ENCODE data around the gene CFAP57.

Gene CFAP57

DNA sequence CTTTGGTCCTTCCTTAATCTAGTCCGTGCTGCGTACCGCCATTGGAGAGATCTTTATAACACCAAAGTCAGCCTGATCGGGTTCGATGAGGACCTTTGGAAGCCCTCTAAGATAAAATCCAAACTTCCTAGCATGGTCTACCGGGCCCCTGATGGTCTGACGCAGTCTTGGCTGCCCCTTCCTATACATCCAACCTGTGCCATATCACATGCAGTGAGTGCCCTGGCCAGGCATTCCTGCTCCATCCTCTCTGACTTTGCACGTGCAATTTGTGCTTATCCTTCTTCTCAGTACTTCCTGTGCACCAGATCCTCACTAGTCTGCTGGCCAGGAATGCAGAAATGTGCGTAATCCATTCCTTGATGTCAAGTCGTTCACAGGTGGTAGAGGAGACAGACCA lies 45.6 kb downstream of the CFAP57 start:
- H3K9ac ChIP-seq: no peak overlapping the region
- H3K4me1 ChIP-seq (ENCODE audit: low read depth, poor library complexity, severe bottlenecking): no peaks in the 10 kb centered on the region
- H2AFZ ChIP-seq (ENCODE audit: low read depth): no peak overlapping the region
- TF ChIP-seq CTCF (conservative IDR thresholded peaks at IDR 0.05; ENCODE audit: low read depth, low read length): no peak
- no peak overlapping the region for H3K4me3 ChIP-seq (IDR thresholded peaks at IDR 0.05; ENCODE audit: insufficient read depth, low read depth, low read length)
- no peak overlapping the region for H3K27ac ChIP-seq
- no peaks in the 10 kb centered on the region for H3K27me3 ChIP-seq (ENCODE audit: insufficient read depth, low read depth)
- H3K79me2 ChIP-seq (ENCODE audit: insufficient read depth, low read depth): no peaks in the 10 kb centered on the region
- no peak overlapping the region for H3K4me2 ChIP-seq
- no peaks in the 10 kb centered on the region for H4K20me1 ChIP-seq (ENCODE audit: insufficient read depth)
- no peaks in the 10 kb centered on the region for H3K36me3 ChIP-seq (ENCODE audit: insufficient read depth)

DNA sequence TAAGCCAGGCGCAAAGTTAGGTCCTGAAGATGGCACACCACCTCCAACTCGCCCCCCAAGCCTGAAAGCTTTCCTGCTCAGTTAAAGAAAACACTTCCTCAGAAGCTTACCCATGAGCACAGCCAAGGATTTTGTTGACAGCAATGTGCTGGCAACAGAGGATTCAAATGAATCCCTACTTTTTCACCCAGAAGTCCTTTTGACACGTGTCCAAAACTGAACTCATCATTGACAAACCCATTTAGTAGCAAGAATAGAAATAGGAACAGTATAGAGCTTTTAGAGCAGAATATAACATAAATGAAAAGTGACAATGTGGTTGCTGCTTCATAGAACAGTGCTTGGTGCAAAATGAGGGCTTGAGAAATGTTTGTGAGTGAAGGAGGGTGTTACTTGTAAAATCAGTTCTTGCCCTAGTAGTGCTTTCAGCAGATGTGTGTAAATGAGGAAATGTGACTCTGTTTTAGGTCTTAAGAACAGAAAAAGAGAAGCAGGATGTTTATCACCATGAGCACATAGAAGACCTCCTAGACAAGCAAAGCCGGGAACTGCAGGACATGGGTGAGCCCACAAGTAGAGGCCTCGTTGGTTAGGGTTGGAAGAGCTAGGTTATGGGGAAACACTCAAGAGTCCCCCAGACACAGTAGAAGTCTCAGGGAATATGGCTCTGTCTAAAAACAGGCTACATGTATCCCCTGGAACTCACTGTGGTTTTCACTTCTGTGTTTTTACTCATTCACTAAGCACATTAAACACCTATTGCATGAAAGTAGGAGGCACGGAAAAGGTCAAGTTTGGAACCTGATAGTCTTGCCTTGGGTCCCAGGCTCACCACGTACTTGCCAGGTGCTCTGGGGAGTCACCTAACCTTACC lies 49.0 kb downstream of the CFAP57 start:
- no peaks in the 10 kb centered on the region for H3K4me1 ChIP-seq (ENCODE audit: low read depth, poor library complexity, severe bottlenecking)
- no peaks in the 10 kb centered on the region for H4K20me1 ChIP-seq (ENCODE audit: insufficient read depth)
- no peaks in the 10 kb centered on the region for H3K27me3 ChIP-seq (ENCODE audit: insufficient read depth, low read depth)
- no peaks in the 10 kb centered on the region for H3K36me3 ChIP-seq (ENCODE audit: insufficient read depth)
- H2AFZ ChIP-seq (ENCODE audit: low read depth): no peak overlapping the region
- H3K79me2 ChIP-seq (ENCODE audit: insufficient read depth, low read depth): no peaks in the 10 kb centered on the region
- no peak for TF ChIP-seq CTCF (conservative IDR thresholded peaks at IDR 0.05; ENCODE audit: low read depth, low read length)
- H3K27ac ChIP-seq: no peak overlapping the region
- H3K9ac ChIP-seq: no peak overlapping the region
- no peak overlapping the region for H3K4me3 ChIP-seq (IDR thresholded peaks at IDR 0.05; ENCODE audit: insufficient read depth, low read depth, low read length)
- H3K4me2 ChIP-seq: no peak overlapping the region

DNA sequence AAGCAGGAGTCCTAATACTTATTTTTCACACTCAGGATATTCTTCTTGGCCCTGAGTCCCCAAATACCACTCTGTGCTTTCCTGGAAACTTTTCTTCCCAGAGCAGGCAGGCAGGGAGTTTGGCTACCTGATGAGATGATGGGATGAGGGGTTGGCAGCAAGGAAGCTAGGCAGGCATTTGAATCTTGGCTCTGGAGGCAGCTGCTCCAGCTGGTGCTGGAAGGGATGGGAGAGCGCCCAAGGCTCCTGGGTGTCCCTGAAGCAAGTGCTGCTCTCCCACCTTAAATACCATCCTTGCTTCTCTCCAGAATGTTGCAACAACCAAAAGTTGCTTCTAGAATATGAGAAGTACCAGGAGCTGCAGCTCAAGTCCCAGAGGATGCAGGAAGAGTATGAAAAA lies 49.7 kb downstream of the CFAP57 start:
- H3K9ac ChIP-seq: no peak overlapping the region
- H2AFZ ChIP-seq (ENCODE audit: low read depth): no peak overlapping the region
- no peaks in the 10 kb centered on the region for H3K4me1 ChIP-seq (ENCODE audit: low read depth, poor library complexity, severe bottlenecking)
- H3K4me2 ChIP-seq: no peak overlapping the region
- no peaks in the 10 kb centered on the region for H4K20me1 ChIP-seq (ENCODE audit: insufficient read depth)
- H3K27ac ChIP-seq: no peak overlapping the region
- no peaks in the 10 kb centered on the region for H3K27me3 ChIP-seq (ENCODE audit: insufficient read depth, low read depth)
- H3K4me3 ChIP-seq (IDR thresholded peaks at IDR 0.05; ENCODE audit: insufficient read depth, low read depth, low read length): no peak overlapping the region
- no peaks in the 10 kb centered on the region for H3K36me3 ChIP-seq (ENCODE audit: insufficient read depth)
- H3K79me2 ChIP-seq (ENCODE audit: insufficient read depth, low read depth): no peaks in the 10 kb centered on the region
- no peak for TF ChIP-seq CTCF (conservative IDR thresholded peaks at IDR 0.05; ENCODE audit: low read depth, low read length)

DNA sequence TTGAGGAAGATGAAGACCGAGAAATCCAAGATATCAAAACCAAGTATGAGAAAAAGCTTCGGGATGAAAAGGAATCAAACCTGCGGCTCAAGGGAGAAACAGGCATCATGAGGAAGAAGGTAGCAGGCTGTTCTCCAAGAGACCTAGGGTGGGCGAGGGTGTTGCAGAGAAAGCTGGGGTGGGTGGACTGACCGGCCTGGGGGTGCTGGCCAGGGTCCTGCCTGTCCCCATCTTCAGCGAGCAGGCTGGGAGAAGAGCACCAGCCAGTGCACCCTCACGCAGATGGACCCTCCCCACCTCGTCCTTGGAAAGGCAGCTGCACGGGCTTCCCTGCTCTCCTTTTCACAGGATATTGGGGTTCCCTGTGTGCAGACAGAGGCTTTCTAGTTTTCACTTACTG lies 50.7 kb downstream of the CFAP57 start:
- no peak overlapping the region for H3K4me3 ChIP-seq (IDR thresholded peaks at IDR 0.05; ENCODE audit: insufficient read depth, low read depth, low read length)
- no peaks in the 10 kb centered on the region for H3K27me3 ChIP-seq (ENCODE audit: insufficient read depth, low read depth)
- no peaks in the 10 kb centered on the region for H3K4me1 ChIP-seq (ENCODE audit: low read depth, poor library complexity, severe bottlenecking)
- H3K9ac ChIP-seq: no peak overlapping the region
- no peaks in the 10 kb centered on the region for H4K20me1 ChIP-seq (ENCODE audit: insufficient read depth)
- no peak overlapping the region for H3K4me2 ChIP-seq
- H2AFZ ChIP-seq (ENCODE audit: low read depth): no peak overlapping the region
- H3K27ac ChIP-seq: no peak overlapping the region
- no peak for TF ChIP-seq CTCF (conservative IDR thresholded peaks at IDR 0.05; ENCODE audit: low read depth, low read length)
- no peaks in the 10 kb centered on the region for H3K79me2 ChIP-seq (ENCODE audit: insufficient read depth, low read depth)
- no peaks in the 10 kb centered on the region for H3K36me3 ChIP-seq (ENCODE audit: insufficient read depth)
